A673 (cell line): Measurements from ENCODE around the gene DOK3. TPM values are rescaled to one million over a fixed set of nuclear protein-coding genes. Genes with fewer than 3 reads are reported as not detected.

Experiments
- BruUV-seq: library from RNA; stranded (reverse); fragments of 400-500 nt; replicated peaks from 2 replicates; lab custom pipeline; 2021; lab: Mats Ljungman, UMichigan
- CTCF ChIA-PET: fragments of 300-600 bp; sonication (Branson Sonifier 250); formaldehyde crosslinking; loops from one replicate; lab custom pipeline; 2022; ENCODE audit warnings: antibody characterized with exemption; lab: Charles Lee
- POLR2A ChIA-PET: fragments of 300-600 bp; sonication (Branson Sonifier 250); formaldehyde crosslinking; loops from one replicate; lab custom pipeline; 2022; ENCODE audit warnings: antibody characterized with exemption; ENCODE audit not compliant: low non-redundant PET; lab: Charles Lee
- DNase-seq: peaks from one replicate; pipeline ENCODE4 v3.0.0-alpha.2; 2015; ENCODE audit warnings: low spot score
- H3K27ac ChIP-seq: fragments of 200-600 bp; sonication (generic); 2 replicates; pipeline ENCODE4 v1.5.1; 2016; ENCODE audit warnings: mixed run types, low read depth, mild to moderate bottlenecking, mixed read lengths, antibody characterized with exemption, low read length; ENCODE audit not compliant: poor library complexity, severe bottlenecking
- H3K27me3 ChIP-seq: fragments of 200-600 bp; sonication (generic); replicated peaks from 2 replicates; pipeline ENCODE4 v1.6.1; 2017; ENCODE audit warnings: mixed run types, low read depth, mild to moderate bottlenecking, mixed read lengths, antibody characterized with exemption, low read length; ENCODE audit not compliant: insufficient read depth, poor library complexity
- H3K36me3 ChIP-seq: fragments of 200-600 bp; sonication (generic); 2 replicates; pipeline ENCODE4 v1.6.1; 2016; ENCODE audit warnings: mixed run types, mild to moderate bottlenecking, mixed read lengths, antibody characterized with exemption, low read length; ENCODE audit not compliant: insufficient read depth, poor library complexity, severe bottlenecking
- H3K4me1 ChIP-seq: fragments of 200-600 bp; sonication (generic); 2 replicates; pipeline ENCODE4 v1.6.1; 2017; ENCODE audit warnings: mixed run types, mild to moderate bottlenecking, mixed read lengths, antibody characterized with exemption, low read length; ENCODE audit not compliant: insufficient read depth, poor library complexity, severe bottlenecking
- H3K4me3 ChIP-seq: fragments of 200-600 bp; sonication (generic); 2 replicates; pipeline ENCODE4 v1.5.1; 2016; ENCODE audit warnings: low read depth, mixed run types, mild to moderate bottlenecking, mixed read lengths, low read length; ENCODE audit not compliant: poor library complexity, severe bottlenecking
- H3K9me3 ChIP-seq: fragments of 200-600 bp; sonication (generic); 2 replicates; pipeline ENCODE4 v1.6.1; 2016; ENCODE audit warnings: mixed run types, low read depth, mild to moderate bottlenecking, mixed read lengths, antibody characterized with exemption, low read length; ENCODE audit not compliant: poor library complexity, severe bottlenecking
- EZH2 ChIP-seq: fragments of 200-600 bp; sonication (generic); IDR thresholded peaks from 2 replicates; pipeline ENCODE4 v1.6.1; 2017; ENCODE audit warnings: borderline replicate concordance, low read depth, mild to moderate bottlenecking, mixed read lengths, antibody characterized with exemption, low read length; ENCODE audit not compliant: poor library complexity, severe bottlenecking
- intact Hi-C: fragments of 100-400 bp; cut with micrococcal nuclease; formaldehyde crosslinking; loops from one replicate; pipeline ENCODE4 v1.10.0; 2022; ENCODE audit not compliant: unreplicated experiment
- total RNA-seq: library from RNA; stranded (reverse); gene quantifications from 2 replicates; pipeline ENCODE4 v1.2.3, GENCODE V29; 2021
- TF ChIP-seq, protein P1 (sequence below): fragments of 300-800, 200-600 bp; sonication (generic); conservative IDR thresholded peaks from 2 replicates; pipeline ENCODE4 v1.5.1; 2017; ENCODE audit warnings: low read depth, mild to moderate bottlenecking, antibody characterized with exemption, low read length, moderate library complexity, mixed read lengths

The DOK3 gene
- total RNA-seq, 1 experiment from 2014 or later = 15.0 TPM

DNA sequence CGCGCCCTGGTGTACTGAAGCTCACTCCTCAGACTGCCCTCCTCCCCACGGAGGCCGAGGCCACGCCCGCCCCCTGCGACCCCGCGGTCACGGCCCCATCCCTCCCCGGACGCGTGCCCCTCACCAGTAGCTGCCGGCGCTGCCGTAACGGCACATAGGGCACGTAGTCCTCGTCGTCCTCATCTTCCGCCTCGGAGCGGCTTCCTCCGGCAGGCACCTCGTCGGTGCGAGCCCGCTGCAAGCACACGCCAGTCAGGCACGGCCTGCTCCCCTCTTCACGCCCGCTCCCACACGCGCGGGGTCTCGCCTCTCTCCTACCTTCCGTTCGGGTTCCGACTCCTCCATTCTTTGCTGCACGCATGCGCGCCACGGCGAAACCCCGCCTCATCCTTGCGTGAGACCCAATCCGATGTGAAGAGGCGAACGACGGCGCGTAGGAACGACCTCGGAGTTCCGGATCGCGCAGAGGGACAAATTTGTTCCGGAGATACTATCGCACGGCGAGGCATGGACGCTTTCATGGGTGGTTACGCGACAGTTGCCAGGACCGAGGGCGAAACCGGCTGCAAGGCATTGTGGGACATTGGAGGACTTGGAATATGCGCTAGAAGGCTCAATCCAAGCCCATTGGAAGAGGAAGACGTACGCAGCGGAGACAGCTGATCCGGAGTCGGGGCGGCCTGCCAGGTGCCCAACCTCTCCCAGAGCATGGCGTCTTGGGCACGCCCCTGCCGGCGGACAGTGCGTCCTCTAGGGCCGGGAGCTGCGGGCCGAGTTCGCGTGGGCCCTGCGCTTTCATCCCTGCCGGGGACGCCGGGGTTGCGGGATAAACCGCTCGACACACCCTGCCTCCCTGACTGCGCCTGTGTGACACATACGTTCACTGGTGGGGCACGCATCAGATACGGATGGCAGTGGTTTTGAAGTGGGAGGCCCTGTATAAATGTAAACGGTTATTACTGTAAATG is 7.3 kb upstream of the DOK3 start, which contains the start of gene DDX41:
DDX41 (minus strand) TSS at position 361 of the 968 bp plus-strand sequence; CDS start at position 345, 16 bp downstream.
- peak; percentile 97 for DNase-seq
- ChIA-PET POLR2A (interaction anchor here (0.7 kb wide), 1 partner anchor 91 kb away, joined by 4 read pairs; no protein-coding TSS in a partner anchor), CTCF (interaction anchor here (0.6 to 0.7 kb wide), 2 partner anchors 20 to 26 kb away, joined by 3 read pairs; partner anchors contain the start of gene PDLIM7)
- TF ChIP-seq, protein P1, sequence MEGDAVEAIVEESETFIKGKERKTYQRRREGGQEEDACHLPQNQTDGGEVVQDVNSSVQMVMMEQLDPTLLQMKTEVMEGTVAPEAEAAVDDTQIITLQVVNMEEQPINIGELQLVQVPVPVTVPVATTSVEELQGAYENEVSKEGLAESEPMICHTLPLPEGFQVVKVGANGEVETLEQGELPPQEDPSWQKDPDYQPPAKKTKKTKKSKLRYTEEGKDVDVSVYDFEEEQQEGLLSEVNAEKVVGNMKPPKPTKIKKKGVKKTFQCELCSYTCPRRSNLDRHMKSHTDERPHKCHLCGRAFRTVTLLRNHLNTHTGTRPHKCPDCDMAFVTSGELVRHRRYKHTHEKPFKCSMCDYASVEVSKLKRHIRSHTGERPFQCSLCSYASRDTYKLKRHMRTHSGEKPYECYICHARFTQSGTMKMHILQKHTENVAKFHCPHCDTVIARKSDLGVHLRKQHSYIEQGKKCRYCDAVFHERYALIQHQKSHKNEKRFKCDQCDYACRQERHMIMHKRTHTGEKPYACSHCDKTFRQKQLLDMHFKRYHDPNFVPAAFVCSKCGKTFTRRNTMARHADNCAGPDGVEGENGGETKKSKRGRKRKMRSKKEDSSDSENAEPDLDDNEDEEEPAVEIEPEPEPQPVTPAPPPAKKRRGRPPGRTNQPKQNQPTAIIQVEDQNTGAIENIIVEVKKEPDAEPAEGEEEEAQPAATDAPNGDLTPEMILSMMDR = no peak
- no peak for TF ChIP-seq EZH2
- H3K9me3 ChIP-seq = no peaks in the 10 kb centered on the region
- peak within 1 kb of the TSS; percentile 90 for H3K4me3 ChIP-seq
- no peaks in the 10 kb centered on the region for H3K27me3 ChIP-seq
- peaks cover 45% of the 10 kb centered on the region for H3K36me3 ChIP-seq
- intact Hi-C loops = no loop called here
- no TSS peak for BruUV-seq
- H3K27ac ChIP-seq = peak within 1 kb of the TSS; percentile 88
- H3K4me1 ChIP-seq = no peaks in the 10 kb centered on the region

GRCh38 chr5:177515580-177515979 is 6.0 kb upstream of the DOK3 start:
- intact Hi-C loops = no loop called here
- DNase-seq = no peak
- CTCF ChIA-PET = interaction anchor here (0.6 kb wide), 1 partner anchor 15 kb away, joined by 3 read pairs; no protein-coding TSS in a partner anchor
- POLR2A ChIA-PET = interaction anchor here (0.6 kb wide), 1 partner anchor 104 kb away, joined by 5 read pairs; no protein-coding TSS in a partner anchor
- H3K27ac ChIP-seq = no peak overlapping the region
- peaks cover 50% of the 10 kb centered on the region for H3K36me3 ChIP-seq
- H3K4me3 ChIP-seq = peak overlapping the region; percentile 90
- H3K4me1 ChIP-seq = no peaks in the 10 kb centered on the region
- no peaks in the 10 kb centered on the region for H3K27me3 ChIP-seq
- TF ChIP-seq EZH2 = no peak
- TF ChIP-seq, protein P1 = no peak
- no peaks in the 10 kb centered on the region for H3K9me3 ChIP-seq
- BruUV-seq = TSS peak; percentile 68

GRCh38 chr5:177514541-177514940 is 4.9 kb upstream of the DOK3 start:
- H3K27me3 ChIP-seq = no peaks in the 10 kb centered on the region
- no peak overlapping the region for H3K4me3 ChIP-seq
- H3K36me3 ChIP-seq = peaks cover 54% of the 10 kb centered on the region
- BruUV-seq = no TSS peak
- no peak overlapping the region for H3K27ac ChIP-seq
- no peaks in the 10 kb centered on the region for H3K4me1 ChIP-seq
- H3K9me3 ChIP-seq = no peaks in the 10 kb centered on the region
- no peak for DNase-seq
- CTCF ChIA-PET = no interaction called here
- POLR2A ChIA-PET = no interaction called here
- TF ChIP-seq, protein P1 = no peak
- no peak for TF ChIP-seq EZH2
- intact Hi-C loops = no loop called here
